Skin of body (tissue), 2 donors: ENCODE measurements around the gene NEUROG1. TPM values are rescaled to one million over a fixed set of nuclear protein-coding genes. Genes with fewer than 3 reads are reported as not detected.
"Not testable (repeated sequence)": the region's sequence is repeated elsewhere in the genome, so short reads cannot be mapped to it uniquely, and the experiment has no call there.

Source experiments
- DNase-seq: peaks from one replicate; lab custom pipeline; 2025; lab: John Stamatoyannopoulos, UW
- total RNA-seq: library from RNA; depleted of rRNA; stranded (reverse); fragments of >200 nt; gene quantifications from one replicate; pipeline ENCODE4 v1.2.3, GENCODE V29; 2014

NEUROG1 gene
- total RNA-seq, 1 donor from 2014 or later, result not detected

DNA sequence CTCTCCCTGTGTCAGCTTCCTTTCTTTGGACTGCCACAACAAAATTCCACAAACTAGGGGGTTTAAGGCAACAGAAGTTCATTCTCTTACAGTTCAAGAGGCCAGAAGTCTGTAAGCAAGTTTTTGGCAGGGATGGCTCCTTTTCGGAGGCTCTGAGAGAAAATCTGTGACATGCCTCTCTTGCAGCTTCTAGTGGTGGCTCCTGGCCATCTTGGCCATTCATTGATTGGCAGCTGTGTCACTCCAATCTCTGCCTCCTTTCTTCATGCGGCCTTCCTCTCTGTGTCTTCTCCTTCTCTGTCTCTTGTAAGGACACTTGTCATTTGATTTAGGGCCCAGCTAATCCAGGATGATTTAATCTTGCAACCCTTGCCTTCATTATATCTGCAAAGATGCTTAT lies 2.0 kb upstream of the NEUROG1 start:
- DNase-seq, result no peak

DNA sequence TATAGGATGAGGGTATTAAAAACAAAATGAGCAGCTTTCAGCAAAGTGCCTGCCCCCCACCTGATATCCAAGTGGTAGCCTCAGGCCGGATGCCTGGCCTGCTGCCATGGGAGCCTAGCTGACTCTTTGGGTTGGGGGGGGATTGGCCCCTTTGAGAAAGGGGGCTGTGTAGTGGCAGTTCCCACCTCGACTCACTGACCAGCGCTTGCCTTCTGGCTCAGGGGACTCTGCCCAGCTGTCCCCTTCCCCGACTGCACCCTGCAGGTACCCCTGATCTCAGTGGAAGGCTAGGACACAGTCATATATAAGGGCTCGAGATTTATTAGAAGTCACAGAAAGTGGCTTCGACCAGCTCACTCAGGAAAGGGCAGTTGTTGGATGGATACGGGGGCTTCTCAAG lies 1.5 kb upstream of the NEUROG1 start:
- no peak for DNase-seq

GRCh38 chr5:135535420-135535819 lies 344 bp downstream of the NEUROG1 start:
- DNase-seq, result no peak

- no peak for DNase-seq
Observed at GRCh38 chr5:135534609-135535419, 950 bp downstream of the NEUROG1 start.

DNA sequence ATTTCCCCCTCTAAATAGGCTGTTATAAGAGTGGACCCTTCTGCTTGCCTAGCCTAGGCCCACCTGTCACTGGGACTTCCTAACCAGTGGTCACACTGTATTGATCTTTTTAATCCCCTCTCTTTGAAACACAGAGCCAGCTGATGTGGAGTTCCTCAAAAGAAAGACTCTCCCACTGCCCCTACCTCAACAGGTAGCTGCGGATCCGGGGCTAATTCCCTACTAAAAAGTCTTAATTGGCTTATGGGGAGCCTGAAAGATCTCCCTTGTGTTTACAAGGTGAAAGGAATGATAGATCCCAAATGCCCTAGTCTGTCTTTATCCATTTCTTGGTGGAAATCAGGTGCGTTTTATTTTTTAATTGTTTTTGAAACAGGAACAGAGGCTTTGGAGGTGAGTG lies 2.0 kb downstream of the NEUROG1 start:
- no peak for DNase-seq

GRCh38 chr5:135533334-135533733 lies 2.4 kb downstream of the NEUROG1 start:
- no peak for DNase-seq

DNA sequence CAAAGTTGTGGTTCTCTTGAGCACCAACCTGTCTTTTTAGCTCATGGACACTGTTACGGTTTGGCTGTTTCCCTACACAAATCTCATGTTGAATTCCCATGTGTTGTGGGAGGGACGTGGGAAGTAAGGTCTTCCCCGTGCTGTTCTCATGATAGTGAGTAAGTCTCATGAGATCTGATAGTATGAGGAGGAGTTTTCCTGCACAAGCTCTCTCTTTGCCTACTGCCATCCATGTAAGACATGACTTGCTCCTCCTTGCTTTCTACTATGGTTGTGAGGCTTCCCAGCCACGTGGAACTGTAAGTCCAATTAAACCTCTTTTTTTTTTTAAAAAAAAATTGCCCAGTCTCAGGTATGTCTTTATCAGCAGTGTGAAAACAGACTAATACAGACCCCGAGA lies 6.2 kb downstream of the NEUROG1 start:
- DNase-seq, result not testable (repeated sequence)

DNA sequence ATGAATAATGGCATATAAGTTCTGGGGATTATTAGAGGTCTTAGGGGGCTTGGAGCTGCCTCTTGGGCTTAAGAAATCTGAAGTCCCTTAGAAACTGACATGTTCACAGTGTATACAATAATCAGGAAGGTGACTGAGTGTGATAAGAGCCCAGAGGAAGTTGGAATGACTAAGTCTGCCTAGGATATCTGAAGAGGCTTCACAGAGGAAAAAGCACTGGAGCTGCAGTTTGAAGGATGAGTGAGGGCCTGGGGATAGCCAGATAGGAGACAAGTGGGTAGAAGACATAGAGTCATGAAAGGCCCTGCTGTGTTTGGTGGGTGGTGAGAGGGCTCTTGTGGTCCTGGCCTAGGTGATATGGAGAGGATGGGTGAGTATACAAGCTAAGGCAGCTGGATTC lies 8.8 kb downstream of the NEUROG1 start:
- no peak for DNase-seq

DNA sequence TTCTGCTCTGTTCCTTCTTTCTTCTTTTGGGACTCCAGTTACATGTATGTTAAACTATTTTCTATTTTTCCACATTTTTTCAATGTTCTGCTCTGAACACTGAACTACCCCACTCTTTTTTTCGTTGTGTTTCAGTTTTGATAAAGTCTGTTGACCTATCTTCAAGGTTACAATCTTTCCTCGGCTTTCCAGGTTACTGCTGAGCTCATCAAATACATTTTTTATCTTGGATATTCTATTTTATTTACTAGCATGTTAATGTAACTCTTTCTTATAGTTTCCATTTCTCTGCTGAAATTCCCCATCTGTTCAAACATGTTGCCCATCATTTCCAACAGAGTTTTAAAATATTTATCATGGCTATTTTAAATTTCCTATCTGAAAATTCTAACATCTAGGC lies 13.8 kb downstream of the NEUROG1 start:
- DNase-seq, result no peak

DNA sequence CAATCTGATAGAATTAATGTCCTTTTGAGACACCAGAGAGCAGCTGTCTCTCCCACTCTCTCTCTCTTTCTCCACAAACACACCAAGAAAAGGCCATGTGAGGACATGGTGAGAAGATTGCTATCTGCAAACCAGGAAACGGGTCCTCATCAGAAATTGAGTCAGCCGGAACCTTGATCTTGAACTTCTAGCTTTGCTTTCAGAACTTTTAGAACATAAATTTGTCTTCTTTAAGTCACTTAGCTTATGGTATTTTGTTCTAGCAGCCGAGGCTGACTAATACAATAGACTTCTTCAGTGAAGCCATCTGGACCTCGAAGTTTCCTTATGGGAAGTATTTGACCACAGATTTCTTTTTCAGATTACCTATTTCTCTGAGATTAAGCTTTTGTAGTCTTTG lies 18.1 kb downstream of the NEUROG1 start:
- DNase-seq, result no peak

DNA sequence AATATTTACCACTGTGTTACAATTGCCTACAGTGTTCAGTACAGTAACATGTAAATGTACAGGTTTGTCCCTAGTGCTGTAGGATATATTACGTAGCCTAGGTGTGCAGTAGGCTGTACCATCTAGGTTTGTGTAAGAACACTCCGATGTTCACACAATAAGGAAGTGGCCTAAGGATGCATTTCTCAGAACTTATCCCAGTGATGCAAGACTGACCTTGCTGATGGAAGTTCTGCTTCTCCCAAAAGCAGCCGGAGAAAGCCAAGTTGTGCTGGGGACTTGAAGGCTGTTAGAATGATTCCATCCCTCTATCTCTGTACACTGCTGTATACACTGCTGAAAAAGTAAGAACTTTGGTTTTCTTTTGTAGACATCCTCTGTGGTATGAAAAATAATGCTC lies 21.6 kb downstream of the NEUROG1 start:
- no peak for DNase-seq

DNA sequence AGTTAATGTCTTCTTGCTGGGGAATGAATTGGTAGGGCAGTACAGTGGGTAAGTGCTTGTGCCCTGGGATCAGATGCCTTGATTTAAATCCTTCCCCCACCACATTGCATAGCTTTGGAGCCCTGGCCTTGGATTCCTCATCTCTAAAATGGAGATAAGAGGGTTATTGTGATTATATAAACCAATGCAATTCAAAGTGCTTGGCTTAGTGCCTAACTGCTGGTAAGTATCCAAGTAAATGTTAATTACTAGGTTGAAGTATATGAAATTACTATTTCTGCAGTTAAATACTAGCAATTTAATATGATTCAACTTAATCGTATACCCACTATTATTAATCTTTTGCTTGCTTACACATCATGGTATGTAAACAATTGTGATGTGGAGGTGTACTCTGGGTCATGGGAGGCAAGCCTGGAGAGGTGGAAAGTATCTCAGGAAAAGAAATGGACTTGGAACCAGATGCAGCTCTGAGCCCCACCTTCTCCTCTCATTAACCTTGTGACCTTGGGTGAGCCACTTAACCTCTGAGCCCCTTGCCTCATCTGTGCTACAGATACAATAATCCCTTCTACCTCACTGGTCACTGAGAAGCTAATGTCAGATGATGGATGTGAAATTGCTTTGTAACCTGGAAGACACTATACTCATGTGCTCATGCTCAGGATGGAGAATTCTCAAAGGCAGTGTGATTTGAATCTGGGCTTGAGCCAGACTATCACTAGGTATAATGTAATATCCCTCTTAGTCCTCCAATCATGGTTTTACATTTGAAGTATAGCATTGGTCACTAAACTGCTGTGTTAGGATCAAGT lies 23.8 kb downstream of the NEUROG1 start:
- no peak for DNase-seq

DNA sequence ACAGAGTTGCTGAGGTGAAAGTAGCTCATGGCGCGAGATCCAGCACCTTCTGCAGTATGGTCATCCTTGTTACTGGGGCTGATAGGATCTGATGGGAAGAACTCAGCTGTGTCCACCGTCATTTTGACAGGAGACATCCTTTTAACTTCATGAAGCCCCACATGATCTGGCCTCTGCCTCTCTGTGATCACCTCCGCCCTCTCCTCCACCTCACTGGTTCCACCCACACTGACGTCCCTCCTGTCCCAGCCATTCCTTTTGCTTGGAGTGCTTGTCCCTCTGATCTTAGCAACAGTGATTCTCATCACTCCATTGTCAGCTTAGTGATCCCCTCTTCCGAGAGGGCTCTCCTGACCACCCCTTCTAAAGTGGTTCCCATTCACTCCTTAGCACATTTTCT lies 25.8 kb downstream of the NEUROG1 start:
- no peak for DNase-seq

DNA sequence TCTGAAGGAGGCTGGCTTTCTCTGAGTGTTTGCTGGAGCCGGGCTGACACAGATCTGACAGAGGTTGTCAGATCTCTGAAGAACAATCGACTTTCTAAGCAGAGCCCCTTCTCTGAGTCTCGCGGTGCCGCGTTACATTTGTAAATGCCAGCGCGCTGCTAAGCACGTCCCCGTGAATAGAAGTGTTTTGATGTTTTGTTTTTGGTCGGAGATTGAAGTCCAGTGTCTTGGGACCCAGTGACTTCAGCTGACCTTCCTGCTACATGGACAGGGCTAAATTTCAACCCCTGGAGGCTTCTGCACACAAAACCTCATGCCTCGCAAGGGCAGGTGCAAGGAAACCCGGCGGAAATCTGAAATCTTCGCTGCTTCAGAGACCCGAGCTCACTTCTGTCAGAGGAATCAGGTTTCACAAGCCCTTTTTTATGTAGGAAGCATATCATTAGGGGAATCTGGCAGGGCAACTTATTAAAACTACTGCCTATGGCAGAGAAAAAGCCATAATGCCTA lies 27.2 kb downstream of the NEUROG1 start:
- DNase-seq, result no peak

DNA sequence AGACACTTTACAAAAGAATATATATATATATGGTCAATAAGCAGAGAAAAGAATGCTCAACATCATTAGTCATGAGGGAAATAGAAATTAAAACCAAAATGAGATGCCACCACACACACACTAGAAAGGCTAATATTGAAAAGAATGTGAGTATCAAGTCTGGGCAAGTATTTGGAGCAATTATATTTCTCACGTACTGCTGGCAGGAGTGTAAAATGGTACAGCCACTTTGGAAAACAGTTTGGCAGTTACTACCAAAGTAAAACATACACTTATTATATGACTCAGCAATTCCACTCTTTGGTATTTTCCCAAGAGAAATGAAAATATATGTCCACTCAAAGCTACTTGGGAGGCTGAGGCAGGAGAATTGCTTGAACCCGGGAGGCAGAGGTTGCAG lies 29.8 kb downstream of the NEUROG1 start:
- no peak for DNase-seq

- no peak for DNase-seq
Observed at GRCh38 chr5:135504376-135504775, 31.4 kb downstream of the NEUROG1 start.

GRCh38 chr5:135503871-135504270 lies 31.9 kb downstream of the NEUROG1 start:
- no peak for DNase-seq

- DNase-seq, result no peak
Observed at GRCh38 chr5:135502836-135503520, 32.8 kb downstream of the NEUROG1 start.

- DNase-seq, result no peak
Observed at GRCh38 chr5:135501965-135502364, 33.8 kb downstream of the NEUROG1 start.

DNA sequence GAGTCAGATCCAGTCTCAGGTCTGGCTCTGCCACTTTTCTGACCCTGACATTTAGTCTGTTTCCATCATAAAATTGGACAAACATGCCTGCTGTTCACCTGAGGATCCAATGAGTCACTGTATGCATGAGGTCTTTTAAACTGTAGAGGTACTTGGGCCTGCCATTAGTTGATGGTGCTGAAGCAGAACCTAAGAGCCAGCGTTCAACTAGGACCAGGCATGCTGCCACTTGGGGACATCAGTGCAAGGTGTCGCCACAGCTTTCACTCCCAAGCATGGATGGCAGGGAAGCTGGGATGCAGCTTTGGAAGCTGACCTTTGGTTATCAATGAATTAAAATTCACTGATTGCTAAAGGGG lies 37.1 kb downstream of the NEUROG1 start:
- no peak for DNase-seq

DNA sequence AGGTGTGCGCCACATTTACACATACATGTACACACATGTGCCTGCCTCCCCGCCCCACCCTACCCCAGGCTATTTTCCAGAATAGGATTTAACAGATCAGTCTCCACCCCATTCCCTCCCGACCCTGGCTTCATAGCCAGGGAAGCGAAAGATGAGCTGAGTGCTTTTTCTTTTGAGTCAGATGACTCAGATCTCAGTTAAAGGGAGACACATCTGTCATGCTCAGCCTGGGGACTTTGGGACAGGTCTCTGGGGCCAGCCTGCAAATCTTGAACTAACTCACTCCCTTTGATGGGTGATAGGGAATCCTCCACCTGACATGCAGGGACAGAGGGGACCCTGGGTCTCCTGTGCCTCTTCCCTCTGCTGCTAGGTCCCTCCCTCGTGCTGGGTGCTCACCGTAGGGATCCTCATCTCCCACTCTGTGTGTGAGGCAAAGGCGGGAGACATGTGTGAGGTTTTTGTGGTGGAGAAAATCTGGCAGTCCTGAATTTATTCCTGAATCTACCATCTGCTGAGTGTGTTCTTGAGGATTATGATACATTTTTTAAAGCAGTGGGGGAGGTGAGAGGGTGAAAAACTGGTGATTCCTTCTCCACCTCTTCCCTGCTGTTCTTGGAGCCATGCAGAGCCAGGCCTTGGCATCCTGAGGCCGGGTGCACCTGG lies 37.7 kb downstream of the NEUROG1 start:
- DNase-seq, result no peak

DNA sequence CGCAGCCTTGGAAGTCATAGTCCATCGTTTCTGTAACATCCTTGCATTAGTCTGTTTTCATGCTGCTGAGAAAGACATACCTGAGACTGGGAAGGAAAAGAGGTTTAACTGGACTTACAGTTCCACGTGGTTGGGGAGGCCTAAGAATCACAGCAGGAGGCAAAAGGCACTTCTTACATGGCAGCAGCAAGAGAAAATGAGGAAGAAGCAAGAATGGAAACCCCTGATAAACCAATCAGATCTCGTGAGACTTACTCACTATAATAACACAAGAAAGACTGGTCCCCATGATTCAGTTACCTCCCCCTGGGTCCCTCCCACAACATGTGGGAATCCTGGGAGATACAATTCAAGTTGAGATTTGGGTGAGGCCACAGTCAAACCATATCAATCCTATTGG lies 40.2 kb downstream of the NEUROG1 start:
- DNase-seq, result not testable (repeated sequence)
